ENCODE results near the gene ASPHD2. TPM values are rescaled to one million over a fixed set of nuclear protein-coding genes. Genes with fewer than 3 reads are reported as not detected.

The ASPHD2 gene
- total RNA-seq (2022; extraction: Qiagen RNA extraction; ENCODE audit: low read depth), result 0.84 to 1.5 TPM (median 1.2 TPM) in 5 replicates

GRCh38 chr22:26428515-26429457 lies at the start of gene ASPHD2:
Gene ASPHD2, plus strand, starts transcription at chr22:26429260. Its CDS starts 4,356 bp downstream, at chr22:26433616.

GRCh38 chr22:26483439-26484359 lies 54.6 kb downstream of the ASPHD2 start, which contains the start of the genes HPS4 and SRRD:
Gene HPS4, minus strand, starts transcription at chr22:26483783. Its CDS starts 2,021 bp downstream, at chr22:26481762.
Gene SRRD, plus strand, starts transcription at chr22:26483877. Its CDS starts 14 bp downstream, at chr22:26483891.

Other genes starting within 250 kb of the ASPHD2 start
- gene HPS4, start 54.5 kb downstream of the ASPHD2 start, total RNA-seq (2022; extraction: Qiagen RNA extraction; ENCODE audit: low read depth), result 14.8 to 18.1 TPM (median 16.8 TPM) in 5 replicates
- gene SRRD, start 54.6 kb downstream of the ASPHD2 start, total RNA-seq (2022; extraction: Qiagen RNA extraction; ENCODE audit: low read depth), result 16.7 to 27.4 TPM (median 24.1 TPM) in 5 replicates
- gene TFIP11, start 83.2 kb downstream of the ASPHD2 start, total RNA-seq (2022; extraction: Qiagen RNA extraction; ENCODE audit: low read depth), result 21.9 to 27.7 TPM (median 24.3 TPM) in 5 replicates
- 8.4 to 14.5 TPM (median 11.0 TPM) in 5 replicates for gene TPST2, start 160.9 kb downstream of the ASPHD2 start, total RNA-seq (2022; extraction: Qiagen RNA extraction; ENCODE audit: low read depth)
- not detected in 5 replicates for gene CRYBB1, start 188.8 kb downstream of the ASPHD2 start, total RNA-seq (2022; extraction: Qiagen RNA extraction; ENCODE audit: low read depth)
- gene CRYBA4, start 192.7 kb downstream of the ASPHD2 start, total RNA-seq (2022; extraction: Qiagen RNA extraction; ENCODE audit: low read depth), result not detected in 5 replicates
- 0.29 to 0.56 TPM (median 0.39 TPM) in 5 replicates for gene MIAT, start 228.3 kb downstream of the ASPHD2 start, total RNA-seq (2022; extraction: Qiagen RNA extraction; ENCODE audit: low read depth)